ENCODE data around the gene PWWP2B.
A peak's percentile ranks its signal among the peaks of the same experiment; 100 is the strongest.

PWWP2B gene

GRCh38 chr10:132450825-132451505 lies 54.0 kb downstream of the PWWP2B start:
- Histone ChIP-seq H3K4me3 (ENCODE audit: low read length, poor library complexity, severe bottlenecking) (no peak overlapping the region), H4K20me1 (ENCODE audit: insufficient read depth, low read length, poor library complexity, severe bottlenecking) (no peaks in the 10 kb centered on the region), H3K4me1 (ENCODE audit: insufficient read depth, low read length, poor library complexity, severe bottlenecking) (peaks cover 59% of the 10 kb centered on the region), H3K79me2 (ENCODE audit: insufficient read depth, low read length) (no peaks in the 10 kb centered on the region), H2AFZ (ENCODE audit: low read length) (no peak overlapping the region), H3K9me2 (replicated peaks; ENCODE audit: low read depth, low read length) (no peaks in the 10 kb centered on the region), H3K27me3 (ENCODE audit: insufficient read depth, low read length, poor library complexity, severe bottlenecking) (no peaks in the 10 kb centered on the region), H3F3A (ENCODE audit: low read depth) (peaks cover 10% of the 10 kb centered on the region; the same call in 1 of the 2 replicates), H3K4me2 (ENCODE audit: low read depth, low read length, poor library complexity, severe bottlenecking) (no peak overlapping the region), H3K9ac (ENCODE audit: low read depth, low read length, poor library complexity, severe bottlenecking) (no peak overlapping the region), H3K9me3 (ENCODE audit: insufficient read depth, low read depth, low read length) (no peaks in the 10 kb centered on the region), H3K36me3 (ENCODE audit: insufficient read depth, low read length) (no peaks in the 10 kb centered on the region)
- TF ChIP-seq EZH2phosphoT487 (IDR thresholded peaks at IDR 0.05; ENCODE audit: borderline replicate concordance) = no peak
- TF ChIP-seq, protein P1, sequence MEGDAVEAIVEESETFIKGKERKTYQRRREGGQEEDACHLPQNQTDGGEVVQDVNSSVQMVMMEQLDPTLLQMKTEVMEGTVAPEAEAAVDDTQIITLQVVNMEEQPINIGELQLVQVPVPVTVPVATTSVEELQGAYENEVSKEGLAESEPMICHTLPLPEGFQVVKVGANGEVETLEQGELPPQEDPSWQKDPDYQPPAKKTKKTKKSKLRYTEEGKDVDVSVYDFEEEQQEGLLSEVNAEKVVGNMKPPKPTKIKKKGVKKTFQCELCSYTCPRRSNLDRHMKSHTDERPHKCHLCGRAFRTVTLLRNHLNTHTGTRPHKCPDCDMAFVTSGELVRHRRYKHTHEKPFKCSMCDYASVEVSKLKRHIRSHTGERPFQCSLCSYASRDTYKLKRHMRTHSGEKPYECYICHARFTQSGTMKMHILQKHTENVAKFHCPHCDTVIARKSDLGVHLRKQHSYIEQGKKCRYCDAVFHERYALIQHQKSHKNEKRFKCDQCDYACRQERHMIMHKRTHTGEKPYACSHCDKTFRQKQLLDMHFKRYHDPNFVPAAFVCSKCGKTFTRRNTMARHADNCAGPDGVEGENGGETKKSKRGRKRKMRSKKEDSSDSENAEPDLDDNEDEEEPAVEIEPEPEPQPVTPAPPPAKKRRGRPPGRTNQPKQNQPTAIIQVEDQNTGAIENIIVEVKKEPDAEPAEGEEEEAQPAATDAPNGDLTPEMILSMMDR (conservative IDR thresholded peaks at IDR 0.05; ENCODE audit: low read length) = no peak

DNA sequence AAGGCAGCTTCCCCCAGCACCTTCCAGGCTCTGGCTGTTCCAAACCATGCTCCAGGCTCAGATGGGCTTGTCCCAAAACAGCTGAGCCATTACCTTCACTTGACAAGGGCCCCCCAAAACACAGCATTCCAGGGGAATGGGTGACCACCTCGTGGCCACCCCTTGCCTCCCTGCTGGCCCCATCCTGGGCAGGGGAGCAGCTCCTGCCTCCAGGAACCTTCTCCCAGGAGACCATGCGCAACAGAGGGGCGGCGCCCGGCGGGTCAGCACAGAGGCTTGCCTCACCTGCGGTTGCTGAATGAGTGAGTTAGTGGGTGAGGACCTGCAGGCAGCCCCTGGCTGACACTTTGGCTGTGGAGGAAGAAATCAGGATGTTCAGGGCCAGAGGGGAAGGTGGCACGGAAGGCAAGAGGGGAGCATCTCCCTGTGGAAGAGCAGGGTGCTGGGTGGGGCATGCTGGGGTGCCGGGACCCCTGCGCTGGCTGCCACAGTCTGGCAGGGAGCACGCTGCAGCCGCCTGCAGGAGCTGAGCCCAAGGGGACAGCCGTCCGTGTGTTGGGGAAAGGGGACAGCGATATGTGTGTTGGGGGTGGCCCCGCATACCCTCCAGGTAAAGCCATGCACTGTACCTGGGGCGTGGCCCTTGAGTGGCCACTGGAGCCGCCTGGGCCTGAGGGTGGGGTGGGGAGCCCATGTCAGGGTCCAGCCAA lies 54.7 kb downstream of the PWWP2B start:
- Histone ChIP-seq H3K79me2 (ENCODE audit: insufficient read depth, low read length) (no peaks in the 10 kb centered on the region), H3K36me3 (ENCODE audit: insufficient read depth, low read length) (no peaks in the 10 kb centered on the region), H3K4me3 (ENCODE audit: low read length, poor library complexity, severe bottlenecking) (no peak overlapping the region), H3K9me2 (replicated peaks; ENCODE audit: low read depth, low read length) (no peaks in the 10 kb centered on the region), H3K9ac (ENCODE audit: low read depth, low read length, poor library complexity, severe bottlenecking) (no peak overlapping the region), H3K27me3 (ENCODE audit: insufficient read depth, low read length, poor library complexity, severe bottlenecking) (no peaks in the 10 kb centered on the region), H3F3A (ENCODE audit: low read depth) (peaks cover 10% of the 10 kb centered on the region; the same call in 1 of the 2 replicates), H4K20me1 (ENCODE audit: insufficient read depth, low read length, poor library complexity, severe bottlenecking) (no peaks in the 10 kb centered on the region), H2AFZ (ENCODE audit: low read length) (no peak overlapping the region), H3K4me1 (ENCODE audit: insufficient read depth, low read length, poor library complexity, severe bottlenecking) (peaks cover 52% of the 10 kb centered on the region), H3K9me3 (ENCODE audit: insufficient read depth, low read depth, low read length) (no peaks in the 10 kb centered on the region), H3K4me2 (ENCODE audit: low read depth, low read length, poor library complexity, severe bottlenecking) (no peak overlapping the region)
- TF ChIP-seq, protein P1 (conservative IDR thresholded peaks at IDR 0.05; ENCODE audit: low read length) = no peak
- TF ChIP-seq EZH2phosphoT487 (IDR thresholded peaks at IDR 0.05; ENCODE audit: borderline replicate concordance) = no peak

DNA sequence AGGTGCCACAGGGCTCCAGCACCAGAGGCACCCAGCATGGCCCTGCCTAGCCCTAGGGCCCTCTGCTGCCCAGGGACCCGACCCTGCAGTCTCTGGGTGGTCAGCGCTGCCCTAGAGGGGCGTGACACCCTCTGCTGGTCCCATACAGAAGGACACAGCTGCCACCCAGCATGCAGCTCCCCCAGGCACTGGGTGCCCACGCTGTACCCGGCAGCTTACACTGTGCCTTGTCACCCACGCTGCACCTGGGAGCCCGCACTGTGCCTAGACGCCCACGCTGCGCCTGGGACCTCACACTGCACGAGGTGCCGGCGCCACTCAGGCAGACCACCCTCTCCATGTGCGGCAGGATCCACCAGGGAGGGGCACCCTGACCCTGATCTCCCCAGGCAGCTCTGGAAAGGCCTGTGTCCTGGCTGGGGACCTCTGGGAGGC lies 55.2 kb downstream of the PWWP2B start:
- Histone ChIP-seq H3F3A (ENCODE audit: low read depth) (peaks cover 10% of the 10 kb centered on the region; the same call in 1 of the 2 replicates), H3K9me3 (ENCODE audit: insufficient read depth, low read depth, low read length) (no peaks in the 10 kb centered on the region), H3K79me2 (ENCODE audit: insufficient read depth, low read length) (no peaks in the 10 kb centered on the region), H2AFZ (ENCODE audit: low read length) (no peak overlapping the region), H3K4me1 (ENCODE audit: insufficient read depth, low read length, poor library complexity, severe bottlenecking) (peaks cover 47% of the 10 kb centered on the region), H3K27me3 (ENCODE audit: insufficient read depth, low read length, poor library complexity, severe bottlenecking) (no peaks in the 10 kb centered on the region), H3K9ac (ENCODE audit: low read depth, low read length, poor library complexity, severe bottlenecking) (peak overlapping the region; percentile 42), H4K20me1 (ENCODE audit: insufficient read depth, low read length, poor library complexity, severe bottlenecking) (no peaks in the 10 kb centered on the region), H3K4me3 (ENCODE audit: low read length, poor library complexity, severe bottlenecking) (peak overlapping the region; percentile 54), H3K9me2 (replicated peaks; ENCODE audit: low read depth, low read length) (no peaks in the 10 kb centered on the region), H3K4me2 (ENCODE audit: low read depth, low read length, poor library complexity, severe bottlenecking) (peak overlapping the region; percentile 72), H3K36me3 (ENCODE audit: insufficient read depth, low read length) (no peaks in the 10 kb centered on the region)
- TF ChIP-seq EZH2phosphoT487 (IDR thresholded peaks at IDR 0.05; ENCODE audit: borderline replicate concordance) = no peak
- TF ChIP-seq, protein P1 (conservative IDR thresholded peaks at IDR 0.05; ENCODE audit: low read length) = peak; percentile 57

All from Loucy (cell line).